22Rv1 (cell line): Measurements from ENCODE around the gene MAP9.

Source experiments
- ZFX ChIP-seq: fragments of 450-650 bp; IDR thresholded peaks from 2 replicates; pipeline ENCODE4 v1.6.1; 2017; ENCODE audit warnings: antibody characterized with exemption, borderline replicate concordance
- TF ChIP-seq, protein P1 (sequence below): fragments of 450-650 bp; IDR thresholded peaks from 2 replicates; pipeline ENCODE4 v1.5.1; 2017; ENCODE audit warnings: mild to moderate bottlenecking

GRCh38 chr4:155383541-155383940 is 6.8 kb upstream of the MAP9 start:
- TF ChIP-seq, protein P1, sequence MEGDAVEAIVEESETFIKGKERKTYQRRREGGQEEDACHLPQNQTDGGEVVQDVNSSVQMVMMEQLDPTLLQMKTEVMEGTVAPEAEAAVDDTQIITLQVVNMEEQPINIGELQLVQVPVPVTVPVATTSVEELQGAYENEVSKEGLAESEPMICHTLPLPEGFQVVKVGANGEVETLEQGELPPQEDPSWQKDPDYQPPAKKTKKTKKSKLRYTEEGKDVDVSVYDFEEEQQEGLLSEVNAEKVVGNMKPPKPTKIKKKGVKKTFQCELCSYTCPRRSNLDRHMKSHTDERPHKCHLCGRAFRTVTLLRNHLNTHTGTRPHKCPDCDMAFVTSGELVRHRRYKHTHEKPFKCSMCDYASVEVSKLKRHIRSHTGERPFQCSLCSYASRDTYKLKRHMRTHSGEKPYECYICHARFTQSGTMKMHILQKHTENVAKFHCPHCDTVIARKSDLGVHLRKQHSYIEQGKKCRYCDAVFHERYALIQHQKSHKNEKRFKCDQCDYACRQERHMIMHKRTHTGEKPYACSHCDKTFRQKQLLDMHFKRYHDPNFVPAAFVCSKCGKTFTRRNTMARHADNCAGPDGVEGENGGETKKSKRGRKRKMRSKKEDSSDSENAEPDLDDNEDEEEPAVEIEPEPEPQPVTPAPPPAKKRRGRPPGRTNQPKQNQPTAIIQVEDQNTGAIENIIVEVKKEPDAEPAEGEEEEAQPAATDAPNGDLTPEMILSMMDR = no peak
- no peak for TF ChIP-seq ZFX
